Esophagus squamous epithelium (tissue), 5 donors: Measurements from ENCODE around the gene SOCS1. TPM values are rescaled to one million over a fixed set of nuclear protein-coding genes. Genes with fewer than 3 reads are reported as not detected.

Source experiments
- DNase-seq: peaks from one replicate; lab custom pipeline; 2025; lab: John Stamatoyannopoulos, UW
- H3K27ac ChIP-seq, 4 donors: fragments of 200-600 bp; sonication (generic); one replicate each; pipeline ENCODE4 v1.5.1; 2016 to 2019; ENCODE audit warnings: mild to moderate bottlenecking in 1 of 4
- H3K27me3 ChIP-seq, 4 donors: fragments of 200-600 bp; sonication (generic); 1 replicate in 3 of 4; 2 replicates in 1 of 4; pipeline versions ENCODE4 v1.5.1 to v1.6.0; 2017 to 2021; ENCODE audit warnings: antibody characterized with exemption in 1 of 4
- H3K36me3 ChIP-seq, 3 donors: fragments of 200-600 bp; sonication (generic); one replicate each; pipeline ENCODE4 v1.5.1; 2016 to 2019
- H3K4me1 ChIP-seq, 3 donors: fragments of 200-600 bp; sonication (generic); one replicate each; pipeline ENCODE4 v1.5.1; 2017 to 2019
- H3K4me3 ChIP-seq, 4 donors: fragments of 200-600 bp; sonication (generic); 1 replicate in 3 of 4; 2 replicates in 1 of 4; pipeline ENCODE4 v1.5.1; 2016 to 2019; ENCODE audit warnings: mild to moderate bottlenecking in 2 of 4, moderate library complexity in 1 of 4
- H3K9me3 ChIP-seq, 3 donors: fragments of 200-600 bp; sonication (generic); one replicate each; pipeline ENCODE4 v1.5.1; 2016 to 2019
- CTCF ChIP-seq, 6 experiments: fragments of 450-650 bp in 4 of 6; fragments of 200-600 bp in 2 of 6; sonication (generic) in 2 of 6; IDR thresholded peaks; one replicate each; pipeline ENCODE4 v1.5.1; 2016 to 2019; ENCODE audit warnings: antibody characterized with exemption in 6 of 6, mild to moderate bottlenecking in 4 of 6, moderate library complexity in 4 of 6
- POLR2A ChIP-seq, 4 donors: fragments of 450-650 bp; IDR thresholded peaks; one replicate each; pipeline ENCODE4 v1.6.1; 2017; ENCODE audit warnings: antibody characterized with exemption in 4 of 4, mild to moderate bottlenecking in 4 of 4, moderate library complexity in 3 of 4
- WGBS, 2 donors: methylation state at CpG; one replicate each; pipeline ENCODE4 v1.1.5; 2018; 5-methylcytosine and 5-hydroxymethylcytosine counted together
- intact Hi-C: fragments of 100-400 bp; cut with DNase I; formaldehyde crosslinking; loops from one replicate; pipeline ENCODE4 v1.15.0; 2022
- total RNA-seq, 4 donors: library from RNA; depleted of rRNA; stranded (reverse); fragments of >200 nt; gene quantifications; one replicate each; pipeline ENCODE4 v1.1.0, GENCODE V29; 2016
- donor health status: DM: yes; HTN: yes; CAD: no.

SOCS1 gene
- 1 to 10 TPM in 3 of 4 donors, under 1 TPM in 1; 0.42 to 9.3 (median 3.7) TPM for total RNA-seq

- intact Hi-C loops: loop anchor here (5.0 to 10.0 kb wide), 2 partner anchors 99 to 284 kb away; no protein-coding TSS in a partner anchor
- 0 to 1% methylated on average over 4 to 16 of the region's 100 CpGs for WGBS, 2 donors
- DNase-seq: no peak
- peak within 1 kb of the TSS; percentile 97 to 98 (median 97) for H3K27ac ChIP-seq
- H3K4me1 ChIP-seq: peaks cover 29 to 70% (median 29%) of the 10 kb centered on the region in 3 donors
- H3K27me3 ChIP-seq: peaks cover 0 to 25% (median 0%) of the 10 kb centered on the region in 4 donors
- peak in 3 of 4 donors; percentile 84 to 98 (median 97) for TF ChIP-seq POLR2A (IDR thresholded peaks at IDR 0.05)
- peak; percentile 84 to 98 (median 94) for TF ChIP-seq CTCF (IDR thresholded peaks at IDR 0.05)
- H3K36me3 ChIP-seq: no peaks in the 10 kb centered on the region
- H3K4me3 ChIP-seq: peak within 1 kb of the TSS; percentile 71 to 92 (median 80)
- H3K9me3 ChIP-seq: no peaks in the 10 kb centered on the region
These were observed at the start of gene SOCS1 for GRCh38 chr16:11255737-11256660. Gene SOCS1 (minus strand): TSS chr16:11256204. CDS start chr16:11255478, 726 bp downstream.

GRCh38 chr16:11303405-11304138 is 47.6 kb upstream of the SOCS1 start:
- H3K27me3 ChIP-seq: no peaks in the 10 kb centered on the region
- no peak overlapping the region for H3K27ac ChIP-seq
- no peaks in the 10 kb centered on the region for H3K9me3 ChIP-seq
- H3K4me3 ChIP-seq: no peak overlapping the region
- H3K4me1 ChIP-seq: peaks cover 0 to 36% (median 10%) of the 10 kb centered on the region in 3 donors
- no peak for TF ChIP-seq CTCF (IDR thresholded peaks at IDR 0.05)
- TF ChIP-seq POLR2A (IDR thresholded peaks at IDR 0.05): no peak
- 33 to 69% methylated on average over 15 to 18 of the region's 18 CpGs for WGBS, 2 donors
- intact Hi-C loops: no loop called here
- DNase-seq: no peak
- H3K36me3 ChIP-seq: no peaks in the 10 kb centered on the region

GRCh38 chr16:11302977-11303376 is 47.0 kb upstream of the SOCS1 start:
- no peak overlapping the region for H3K27ac ChIP-seq
- no peaks in the 10 kb centered on the region for H3K9me3 ChIP-seq
- H3K4me3 ChIP-seq: no peak overlapping the region
- peaks cover 2 to 42% (median 10%) of the 10 kb centered on the region in 3 donors for H3K4me1 ChIP-seq
- H3K27me3 ChIP-seq: no peaks in the 10 kb centered on the region
- no peak for TF ChIP-seq POLR2A (IDR thresholded peaks at IDR 0.05)
- no peak for TF ChIP-seq CTCF (IDR thresholded peaks at IDR 0.05)
- no peaks in the 10 kb centered on the region for H3K36me3 ChIP-seq
- no peak for DNase-seq
- intact Hi-C loops: no loop called here
- 49 to 58% methylated on average over 3 to 4 of the region's 4 CpGs for WGBS, 2 donors

- WGBS, 2 donors: 56 to 61% methylated on average over 4 of the region's 4 CpGs
- Histone ChIP-seq H3K4me1 (peaks cover 13 to 48% (median 21%) of the 10 kb centered on the region in 3 donors), H3K36me3 (no peaks in the 10 kb centered on the region), H3K4me3 (no peak overlapping the region), H3K27ac (no peak overlapping the region), H3K9me3 (no peaks in the 10 kb centered on the region), H3K27me3 (no peaks in the 10 kb centered on the region)
- DNase-seq: no peak
- TF ChIP-seq CTCF (IDR thresholded peaks at IDR 0.05) (no peak), POLR2A (IDR thresholded peaks at IDR 0.05) (no peak)
- intact Hi-C loops: no loop called here
These were observed 45.9 kb upstream of the SOCS1 start for GRCh38 chr16:11301645-11302501.
